ENCODE data around the gene CRACR2A.

The CRACR2A gene

GRCh38 chr12:3752096-3752709 is 706 bp downstream of the CRACR2A start:
- Histone ChIP-seq H3K27ac (ENCODE audit: low read length) (no peak overlapping the region), H3K4me1 (ENCODE audit: control insufficient read depth, insufficient read depth, low read length) (0 out of 2 replicates have a peak, but pooled peaks cover 2% of the 10 kb centered on the region), H3K9me3 (ENCODE audit: control insufficient read depth, insufficient read depth, low read length) (no peaks in the 10 kb centered on the region), H3K36me3 (ENCODE audit: control insufficient read depth, insufficient read depth, low read length) (no peaks in the 10 kb centered on the region), H3K27me3 (ENCODE audit: control insufficient read depth, insufficient read depth, low read length) (no peaks in the 10 kb centered on the region; the same call in 1 of the 2 replicates), H3K4me3 (ENCODE audit: low read length) (no peak overlapping the region)
- DNase-seq (ENCODE audit: low read depth, low spot score): no peak
- no CpG with 5 or more reads among the region's 18 CpGs for WGBS (ENCODE audit: insufficient coverage, insufficient read length)

GRCh38 chr12:3751151-3752095 is 1.5 kb downstream of the CRACR2A start:
- no peaks in the 10 kb centered on the region for H3K9me3 ChIP-seq (ENCODE audit: control insufficient read depth, insufficient read depth, low read length)
- no peaks in the 10 kb centered on the region; the same call in 1 of the 2 replicates for H3K27me3 ChIP-seq (ENCODE audit: control insufficient read depth, insufficient read depth, low read length)
- H3K36me3 ChIP-seq (ENCODE audit: control insufficient read depth, insufficient read depth, low read length): no peaks in the 10 kb centered on the region
- no peak overlapping the region for H3K4me3 ChIP-seq (ENCODE audit: low read length)
- H3K4me1 ChIP-seq (ENCODE audit: control insufficient read depth, insufficient read depth, low read length): 0 out of 2 replicates have a peak, but pooled peaks cover 2% of the 10 kb centered on the region
- WGBS (ENCODE audit: insufficient coverage, insufficient read length): no CpG with 5 or more reads among the region's 15 CpGs
- DNase-seq (ENCODE audit: low read depth, low spot score): no peak
- H3K27ac ChIP-seq (ENCODE audit: low read length): no peak overlapping the region

DNA sequence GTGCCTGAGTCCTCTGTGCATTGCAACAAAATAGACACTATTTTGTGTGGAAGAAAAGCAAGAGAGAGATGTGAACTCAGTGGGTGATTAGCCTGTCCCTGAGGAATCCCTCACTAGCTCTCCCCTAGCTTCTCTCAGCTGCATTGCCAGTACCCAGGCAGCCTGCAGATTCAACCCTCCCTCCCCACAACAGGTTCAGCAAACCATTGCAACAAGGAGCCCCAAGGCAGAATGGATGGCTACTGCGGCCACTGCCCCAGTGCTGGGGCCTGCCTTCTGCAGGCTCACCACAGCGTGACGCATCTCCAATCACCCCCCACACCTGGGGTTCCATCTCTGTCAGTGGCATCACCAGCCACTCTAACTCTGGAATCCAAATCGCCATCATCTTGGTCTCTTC is 2.3 kb downstream of the CRACR2A start:
- 0 out of 2 replicates have a peak, but pooled peaks cover 2% of the 10 kb centered on the region for H3K4me1 ChIP-seq (ENCODE audit: control insufficient read depth, insufficient read depth, low read length)
- H3K27me3 ChIP-seq (ENCODE audit: control insufficient read depth, insufficient read depth, low read length): no peaks in the 10 kb centered on the region; the same call in 1 of the 2 replicates
- WGBS (ENCODE audit: insufficient coverage, insufficient read length): no CpG with 5 or more reads among the region's 4 CpGs
- H3K9me3 ChIP-seq (ENCODE audit: control insufficient read depth, insufficient read depth, low read length): no peaks in the 10 kb centered on the region
- H3K4me3 ChIP-seq (ENCODE audit: low read length): no peak overlapping the region
- no peak for DNase-seq (ENCODE audit: low read depth, low spot score)
- H3K36me3 ChIP-seq (ENCODE audit: control insufficient read depth, insufficient read depth, low read length): no peaks in the 10 kb centered on the region
- H3K27ac ChIP-seq (ENCODE audit: low read length): no peak overlapping the region

GRCh38 chr12:3748620-3749019 is 4.3 kb downstream of the CRACR2A start:
- no CpG with 5 or more reads among the region's 4 CpGs for WGBS (ENCODE audit: insufficient coverage, insufficient read length)
- DNase-seq (ENCODE audit: low read depth, low spot score): no peak
- H3K4me3 ChIP-seq (ENCODE audit: low read length): no peak overlapping the region
- H3K9me3 ChIP-seq (ENCODE audit: control insufficient read depth, insufficient read depth, low read length): no peaks in the 10 kb centered on the region
- 0 out of 2 replicates have a peak, but pooled peaks cover 2% of the 10 kb centered on the region for H3K4me1 ChIP-seq (ENCODE audit: control insufficient read depth, insufficient read depth, low read length)
- no peaks in the 10 kb centered on the region; the same call in 1 of the 2 replicates for H3K27me3 ChIP-seq (ENCODE audit: control insufficient read depth, insufficient read depth, low read length)
- H3K27ac ChIP-seq (ENCODE audit: low read length): no peak overlapping the region
- no peaks in the 10 kb centered on the region for H3K36me3 ChIP-seq (ENCODE audit: control insufficient read depth, insufficient read depth, low read length)

- WGBS (ENCODE audit: insufficient coverage, insufficient read length): no CpG with 5 or more reads among the region's 5 CpGs
Measured at GRCh38 chr12:3747976-3748619, 4.8 kb downstream of the CRACR2A start.

GRCh38 chr12:3747543-3747942 is 5.4 kb downstream of the CRACR2A start:
- no peaks in the 10 kb centered on the region for H3K9me3 ChIP-seq (ENCODE audit: control insufficient read depth, insufficient read depth, low read length)
- no CpG with 5 or more reads among the region's 6 CpGs for WGBS (ENCODE audit: insufficient coverage, insufficient read length)
- no peak overlapping the region for H3K27ac ChIP-seq (ENCODE audit: low read length)
- no peaks in the 10 kb centered on the region; the same call in 1 of the 2 replicates for H3K27me3 ChIP-seq (ENCODE audit: control insufficient read depth, insufficient read depth, low read length)
- no peak overlapping the region for H3K4me3 ChIP-seq (ENCODE audit: low read length)
- H3K36me3 ChIP-seq (ENCODE audit: control insufficient read depth, insufficient read depth, low read length): no peaks in the 10 kb centered on the region
- no peaks in the 10 kb centered on the region for H3K4me1 ChIP-seq (ENCODE audit: control insufficient read depth, insufficient read depth, low read length)
- DNase-seq (ENCODE audit: low read depth, low spot score): no peak

More at GRCh38 chr12:3747976-3748619, 4.8 kb downstream of the CRACR2A start:
- no peak overlapping the region for H3K4me3 ChIP-seq (ENCODE audit: low read length)
- no peaks in the 10 kb centered on the region for H3K4me1 ChIP-seq (ENCODE audit: control insufficient read depth, insufficient read depth, low read length)
- no peaks in the 10 kb centered on the region for H3K9me3 ChIP-seq (ENCODE audit: control insufficient read depth, insufficient read depth, low read length)
- H3K27ac ChIP-seq (ENCODE audit: low read length): no peak overlapping the region
- H3K27me3 ChIP-seq (ENCODE audit: control insufficient read depth, insufficient read depth, low read length): no peaks in the 10 kb centered on the region; the same call in 1 of the 2 replicates
- H3K36me3 ChIP-seq (ENCODE audit: control insufficient read depth, insufficient read depth, low read length): no peaks in the 10 kb centered on the region
- DNase-seq (ENCODE audit: low read depth, low spot score): no peak

- H3K9me3 ChIP-seq (ENCODE audit: control insufficient read depth, insufficient read depth, low read length): no peaks in the 10 kb centered on the region
- H3K4me3 ChIP-seq (ENCODE audit: low read length): no peak overlapping the region
- no peak overlapping the region for H3K27ac ChIP-seq (ENCODE audit: low read length)
- H3K27me3 ChIP-seq (ENCODE audit: control insufficient read depth, insufficient read depth, low read length): no peaks in the 10 kb centered on the region
- H3K36me3 ChIP-seq (ENCODE audit: control insufficient read depth, insufficient read depth, low read length): no peaks in the 10 kb centered on the region
- H3K4me1 ChIP-seq (ENCODE audit: control insufficient read depth, insufficient read depth, low read length): no peaks in the 10 kb centered on the region
- DNase-seq (ENCODE audit: low read depth, low spot score): no peak
- WGBS (ENCODE audit: insufficient coverage, insufficient read length): no CpG with 5 or more reads among the region's 4 CpGs
Measured at GRCh38 chr12:3746758-3747157, 6.2 kb downstream of the CRACR2A start.

GRCh38 chr12:3745152-3745551 is 7.8 kb downstream of the CRACR2A start:
- Histone ChIP-seq H3K27ac (ENCODE audit: low read length) (no peak overlapping the region), H3K27me3 (ENCODE audit: control insufficient read depth, insufficient read depth, low read length) (no peaks in the 10 kb centered on the region), H3K4me3 (ENCODE audit: low read length) (no peak overlapping the region), H3K36me3 (ENCODE audit: control insufficient read depth, insufficient read depth, low read length) (no peaks in the 10 kb centered on the region), H3K4me1 (ENCODE audit: control insufficient read depth, insufficient read depth, low read length) (no peaks in the 10 kb centered on the region), H3K9me3 (ENCODE audit: control insufficient read depth, insufficient read depth, low read length) (no peaks in the 10 kb centered on the region)
- no CpG with 5 or more reads among the region's 6 CpGs for WGBS (ENCODE audit: insufficient coverage, insufficient read length)
- no peak for DNase-seq (ENCODE audit: low read depth, low spot score)

DNA sequence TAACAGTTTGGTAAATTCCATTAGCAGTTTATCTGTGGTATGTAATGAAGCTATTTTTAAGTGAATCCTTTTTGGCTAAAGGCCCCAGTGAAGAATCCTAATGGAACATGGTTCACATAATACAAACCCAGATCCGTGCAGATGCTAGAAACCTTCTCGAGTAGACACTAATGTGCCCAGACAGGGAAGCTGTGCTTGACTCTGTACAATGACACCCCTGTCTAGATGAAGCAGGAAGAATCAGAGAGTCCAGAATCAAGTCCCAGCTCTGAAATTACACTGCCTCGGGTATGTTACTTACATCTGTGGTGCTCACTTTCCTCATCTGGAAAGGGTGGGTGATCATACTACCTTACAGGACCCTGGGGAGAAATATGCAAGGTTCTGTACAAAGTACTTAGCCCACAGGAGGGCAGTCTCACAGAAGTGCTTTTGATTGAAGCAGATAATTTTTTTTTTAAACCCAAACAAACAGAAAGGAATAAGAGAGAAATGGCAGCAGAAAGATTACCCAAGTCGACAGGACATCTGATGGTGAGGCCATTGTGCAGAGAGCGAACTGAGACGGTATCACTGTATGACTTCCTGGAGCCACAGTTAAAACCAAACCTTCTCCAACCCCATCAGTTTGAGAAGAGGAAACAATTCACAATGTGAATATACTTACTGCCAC is 8.5 kb downstream of the CRACR2A start:
- H3K4me3 ChIP-seq (ENCODE audit: low read length): no peak overlapping the region
- H3K27me3 ChIP-seq (ENCODE audit: control insufficient read depth, insufficient read depth, low read length): no peaks in the 10 kb centered on the region
- WGBS (ENCODE audit: insufficient coverage, insufficient read length): no CpG with 5 or more reads among the region's 6 CpGs
- no peaks in the 10 kb centered on the region for H3K4me1 ChIP-seq (ENCODE audit: control insufficient read depth, insufficient read depth, low read length)
- no peak for DNase-seq (ENCODE audit: low read depth, low spot score)
- H3K36me3 ChIP-seq (ENCODE audit: control insufficient read depth, insufficient read depth, low read length): no peaks in the 10 kb centered on the region
- H3K9me3 ChIP-seq (ENCODE audit: control insufficient read depth, insufficient read depth, low read length): no peaks in the 10 kb centered on the region
- no peak overlapping the region for H3K27ac ChIP-seq (ENCODE audit: low read length)

DNA sequence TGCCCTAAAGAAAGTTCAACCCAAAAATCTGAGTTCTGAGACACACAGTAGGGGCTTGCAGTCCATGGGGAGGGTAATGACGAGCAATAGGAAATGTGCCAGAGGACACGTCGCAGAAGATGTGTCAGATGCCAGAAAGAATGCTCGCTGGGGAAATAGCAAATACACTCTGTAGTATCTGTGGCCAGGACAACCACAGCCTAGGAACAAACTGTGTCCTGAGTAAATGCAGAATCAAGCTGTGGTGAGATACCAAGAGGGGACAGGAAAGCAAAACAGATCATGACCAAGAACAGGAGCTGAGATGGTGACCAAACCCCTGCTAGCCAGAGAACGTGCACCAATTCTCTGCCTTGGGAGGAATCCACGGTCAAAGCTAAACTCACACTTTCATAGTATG is 9.1 kb downstream of the CRACR2A start:
- Histone ChIP-seq H3K9me3 (ENCODE audit: control insufficient read depth, insufficient read depth, low read length) (no peaks in the 10 kb centered on the region), H3K4me1 (ENCODE audit: control insufficient read depth, insufficient read depth, low read length) (no peaks in the 10 kb centered on the region), H3K27ac (ENCODE audit: low read length) (no peak overlapping the region), H3K27me3 (ENCODE audit: control insufficient read depth, insufficient read depth, low read length) (no peaks in the 10 kb centered on the region), H3K36me3 (ENCODE audit: control insufficient read depth, insufficient read depth, low read length) (no peaks in the 10 kb centered on the region), H3K4me3 (ENCODE audit: low read length) (no peak overlapping the region)
- no CpG with 5 or more reads among the region's 6 CpGs for WGBS (ENCODE audit: insufficient coverage, insufficient read length)
- DNase-seq (ENCODE audit: low read depth, low spot score): no peak
